Lower leg skin (tissue), 4 donors: ENCODE data around the gene FZD7. TPM values are rescaled to one million over a fixed set of nuclear protein-coding genes. Genes with fewer than 3 reads are reported as not detected.

Experiments used
- DNase-seq, 2 donors: peaks; one replicate each; pipeline ENCODE4 v3.0.0-alpha.2; 2019; ENCODE audit warnings: low spot score in 2 of 2
- H3K4me3 ChIP-seq: fragments of 200-600 bp; sonication (generic); 2 replicates; pipeline ENCODE4 v1.5.1; 2017; ENCODE audit warnings: mild to moderate bottlenecking, low read depth; ENCODE audit not compliant: poor library complexity, severe bottlenecking
- POLR2A ChIP-seq, 2 donors: fragments of 450-650 bp; IDR thresholded peaks; one replicate each; pipeline ENCODE4 v1.6.1; 2016 to 2017; ENCODE audit warnings: antibody characterized with exemption in 2 of 2, mild to moderate bottlenecking in 1 of 2, moderate library complexity in 1 of 2
- WGBS, 2 donors: methylation state at CpG; one replicate each; pipeline ENCODE4 v1.1.5; 2018; 5-methylcytosine and 5-hydroxymethylcytosine counted together
- intact Hi-C: fragments of 100-400 bp; cut with DNase I; formaldehyde crosslinking; loops from one replicate; pipeline ENCODE4 v1.15.0; 2023; ENCODE audit warnings: low total_unique reads
- total RNA-seq, 4 donors: library from RNA; depleted of rRNA; stranded (reverse); fragments of >200 nt; gene quantifications; one replicate each; pipeline ENCODE4 v1.1.0, GENCODE V29; 2016
- TF ChIP-seq, protein P1 (sequence below), 3 donors: fragments of 450-650 bp; IDR thresholded peaks; one replicate each; pipeline ENCODE4 v1.5.1; 2016; ENCODE audit warnings: antibody characterized with exemption in 3 of 3, mild to moderate bottlenecking in 3 of 3, moderate library complexity in 2 of 3

The FZD7 gene
- total RNA-seq, 4 donors from 2014 or later, result 9.1 to 38.9 (median 22.1) TPM

GRCh38 chr2:202072226-202072625, 38.6 kb downstream of the FZD7 start:
- H3K4me3 ChIP-seq, result no peak overlapping the region
- no peak for DNase-seq
- 92 to 93% methylated on average over 2 of the region's 2 CpGs for WGBS, 2 donors
- TF ChIP-seq POLR2A (IDR thresholded peaks at IDR 0.05), result no peak
- TF ChIP-seq, protein P1, sequence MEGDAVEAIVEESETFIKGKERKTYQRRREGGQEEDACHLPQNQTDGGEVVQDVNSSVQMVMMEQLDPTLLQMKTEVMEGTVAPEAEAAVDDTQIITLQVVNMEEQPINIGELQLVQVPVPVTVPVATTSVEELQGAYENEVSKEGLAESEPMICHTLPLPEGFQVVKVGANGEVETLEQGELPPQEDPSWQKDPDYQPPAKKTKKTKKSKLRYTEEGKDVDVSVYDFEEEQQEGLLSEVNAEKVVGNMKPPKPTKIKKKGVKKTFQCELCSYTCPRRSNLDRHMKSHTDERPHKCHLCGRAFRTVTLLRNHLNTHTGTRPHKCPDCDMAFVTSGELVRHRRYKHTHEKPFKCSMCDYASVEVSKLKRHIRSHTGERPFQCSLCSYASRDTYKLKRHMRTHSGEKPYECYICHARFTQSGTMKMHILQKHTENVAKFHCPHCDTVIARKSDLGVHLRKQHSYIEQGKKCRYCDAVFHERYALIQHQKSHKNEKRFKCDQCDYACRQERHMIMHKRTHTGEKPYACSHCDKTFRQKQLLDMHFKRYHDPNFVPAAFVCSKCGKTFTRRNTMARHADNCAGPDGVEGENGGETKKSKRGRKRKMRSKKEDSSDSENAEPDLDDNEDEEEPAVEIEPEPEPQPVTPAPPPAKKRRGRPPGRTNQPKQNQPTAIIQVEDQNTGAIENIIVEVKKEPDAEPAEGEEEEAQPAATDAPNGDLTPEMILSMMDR (IDR thresholded peaks at IDR 0.05), result no peak
- intact Hi-C loops, result no loop called here

DNA sequence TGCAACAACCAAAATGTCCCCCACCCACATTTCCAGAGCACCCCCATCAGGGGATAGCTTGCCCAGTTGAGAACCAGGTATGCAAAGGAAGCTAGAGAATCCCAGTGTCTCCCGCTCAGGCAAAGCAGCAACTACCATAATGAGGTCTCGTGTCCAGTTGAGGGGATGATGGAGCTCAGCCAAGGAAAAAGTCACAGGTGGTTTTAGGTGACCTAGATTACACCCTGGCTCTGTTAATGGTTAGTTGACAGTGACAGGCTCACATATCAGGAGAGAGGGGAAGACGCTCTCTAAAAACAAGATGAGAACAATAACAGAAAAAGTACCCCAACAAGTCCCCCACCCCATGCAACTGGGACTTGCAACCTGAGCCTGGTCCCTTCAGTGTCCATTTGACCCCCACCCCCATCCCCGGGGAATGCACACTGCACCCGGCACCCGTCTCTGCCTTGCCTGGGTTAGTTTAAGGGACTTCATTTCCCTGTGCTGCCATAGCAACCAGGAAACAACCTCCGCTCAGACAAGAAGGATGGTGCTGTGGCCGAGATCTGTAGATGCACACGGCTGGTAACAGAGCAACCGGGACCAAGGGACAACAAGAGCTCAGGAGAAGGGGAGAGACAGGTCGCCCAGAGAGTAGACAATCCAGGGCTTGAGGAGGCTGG, 39.2 kb downstream of the FZD7 start, which contains the start of gene KIAA2012:
Gene KIAA2012, plus strand, starts transcription at position 519 of the 665 bp plus-strand sequence. CDS start 373 bp downstream, outside the sequence.
- H3K4me3 ChIP-seq, result no peak within 1 kb of the TSS
- no peak for DNase-seq
- intact Hi-C loops, result no loop called here
- TF ChIP-seq, protein P1 (IDR thresholded peaks at IDR 0.05), result no peak
- TF ChIP-seq POLR2A (IDR thresholded peaks at IDR 0.05), result no peak
- 77 to 78% methylated on average over 11 of the region's 11 CpGs for WGBS, 2 donors

DNA sequence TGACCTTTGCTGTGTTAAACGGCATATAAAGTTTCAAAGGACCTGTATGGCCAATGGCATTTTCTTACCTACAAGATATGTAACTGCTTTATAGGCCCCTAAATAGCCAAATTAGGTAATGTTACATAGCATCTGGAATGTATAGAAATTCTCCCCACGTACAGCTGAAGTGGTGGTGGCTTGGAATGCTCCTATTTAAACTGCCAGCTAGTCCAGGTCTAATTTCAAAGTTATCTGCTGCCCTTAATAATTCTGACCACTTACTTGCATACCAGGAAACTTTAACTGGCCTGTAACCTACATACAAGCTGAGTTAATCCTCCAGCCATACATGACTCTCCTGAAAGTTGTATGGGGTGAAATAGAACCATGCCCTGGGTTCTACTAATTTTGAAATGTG, 40.7 kb downstream of the FZD7 start:
- DNase-seq, result no peak
- 94% methylated on average over 2 of the region's 2 CpGs for WGBS, 2 donors
- TF ChIP-seq POLR2A (IDR thresholded peaks at IDR 0.05), result no peak
- TF ChIP-seq, protein P1 (IDR thresholded peaks at IDR 0.05), result no peak
- H3K4me3 ChIP-seq, result no peak overlapping the region
- intact Hi-C loops, result no loop called here

- 67 to 74% methylated on average over 5 of the region's 5 CpGs for WGBS, 2 donors
These were observed 45.7 kb downstream of the FZD7 start for GRCh38 chr2:202079310-202079709.

GRCh38 chr2:202084265-202084664, 50.6 kb downstream of the FZD7 start:
- H3K4me3 ChIP-seq, result no peak overlapping the region
- WGBS, 2 donors, result 52 to 59% methylated on average over 6 of the region's 6 CpGs
- intact Hi-C loops, result loop anchor here (5.0 kb wide), 1 partner anchor 183 kb away; the partner anchor contains the start of gene NOP58
- DNase-seq, result no peak
- TF ChIP-seq, protein P1 (IDR thresholded peaks at IDR 0.05), result no peak
- TF ChIP-seq POLR2A (IDR thresholded peaks at IDR 0.05), result no peak

More at GRCh38 chr2:202079310-202079709, 45.7 kb downstream of the FZD7 start:
- TF ChIP-seq, protein P1 (IDR thresholded peaks at IDR 0.05), result no peak
- no peak for TF ChIP-seq POLR2A (IDR thresholded peaks at IDR 0.05)
- DNase-seq, result no peak
- intact Hi-C loops, result no loop called here
- no peak overlapping the region for H3K4me3 ChIP-seq

Other genes starting within 250 kb of the FZD7 start
- gene CDK15, start 227.3 kb upstream of the FZD7 start, total RNA-seq, result under 1 TPM; 0.27 to 0.91 (median 0.38) TPM
- not detected for gene KIAA2012, start 39.4 kb downstream of the FZD7 start, total RNA-seq
- 10 to 100 TPM; 29.6 to 46.3 (median 35.1) TPM for gene SUMO1, start 204.7 kb downstream of the FZD7 start, total RNA-seq
- 10 to 100 TPM; 39.5 to 80.5 (median 50.8) TPM for gene NOP58, start 231.9 kb downstream of the FZD7 start, total RNA-seq